NCI-H1092 treated with DMSO at 0.1 percent for 48 hours (cell line): ENCODE data around the gene TRABD.

Source experiments
- DNase-seq: peaks from one replicate; lab custom pipeline; 2025; lab: John Stamatoyannopoulos, UW

The TRABD gene

DNA sequence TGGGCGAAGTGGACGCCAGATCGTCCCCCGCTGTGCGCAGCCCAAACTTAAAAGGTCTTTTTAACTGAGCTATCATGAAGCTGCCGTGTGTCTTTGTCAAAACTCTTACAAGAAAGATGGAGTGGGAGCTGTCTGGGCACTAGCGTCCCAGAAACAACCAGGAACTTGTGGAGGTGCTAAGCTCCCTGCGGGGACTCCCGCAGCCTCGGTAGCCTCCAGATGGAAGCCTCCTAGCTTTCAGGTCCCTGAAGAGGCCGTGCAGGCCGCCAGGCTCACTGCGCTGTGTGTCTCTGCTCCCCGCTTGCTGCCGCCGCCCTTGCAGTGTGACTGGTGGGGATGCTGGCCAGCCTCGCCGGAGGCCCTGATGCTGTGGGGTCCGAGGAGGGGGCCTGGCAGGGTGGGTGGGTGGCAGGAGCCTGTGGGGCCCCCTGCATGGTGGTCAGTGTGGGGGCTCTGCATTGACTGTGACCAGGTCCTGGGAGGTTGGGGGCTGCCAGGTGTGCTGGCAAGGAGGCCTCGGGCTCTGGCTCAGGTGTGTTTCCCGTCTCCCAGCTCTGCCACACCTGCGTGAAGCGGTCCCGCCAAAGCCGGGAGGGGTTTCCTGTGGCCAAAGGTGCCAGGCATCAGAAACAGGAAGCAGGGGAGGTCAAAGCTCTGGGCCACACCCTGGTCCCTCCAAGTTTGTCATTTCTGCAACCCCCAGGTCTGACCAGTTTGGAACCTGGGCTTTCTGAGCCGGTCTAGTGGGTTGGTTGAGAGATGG lies 1.2 kb downstream of the TRABD start:
- no peak for DNase-seq

DNA sequence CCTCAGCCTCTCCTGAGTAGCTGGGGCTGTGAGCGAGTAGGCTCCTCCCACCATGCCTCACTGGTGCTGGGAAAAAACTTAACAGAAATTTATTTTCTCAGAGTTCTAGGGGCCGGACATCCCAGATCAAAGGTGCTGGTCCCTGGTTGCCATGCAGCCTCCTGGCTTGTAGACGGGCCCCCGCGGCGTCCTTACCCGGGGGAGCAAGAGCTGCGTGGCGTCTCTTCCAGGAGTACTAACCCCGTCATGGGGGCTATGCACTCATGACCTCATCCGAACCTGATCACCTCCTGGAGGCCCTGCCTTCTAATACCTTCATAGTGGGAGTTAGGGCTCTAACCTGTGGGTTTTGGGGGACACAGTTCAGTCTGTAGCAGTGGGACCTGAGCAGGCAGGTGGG lies 2.6 kb downstream of the TRABD start:
- DNase-seq, result no peak

- no peak for DNase-seq
Measured at GRCh38 chr22:50189184-50189848, 3.6 kb downstream of the TRABD start.

GRCh38 chr22:50189849-50190181 lies 4.1 kb downstream of the TRABD start:
- no peak for DNase-seq

DNA sequence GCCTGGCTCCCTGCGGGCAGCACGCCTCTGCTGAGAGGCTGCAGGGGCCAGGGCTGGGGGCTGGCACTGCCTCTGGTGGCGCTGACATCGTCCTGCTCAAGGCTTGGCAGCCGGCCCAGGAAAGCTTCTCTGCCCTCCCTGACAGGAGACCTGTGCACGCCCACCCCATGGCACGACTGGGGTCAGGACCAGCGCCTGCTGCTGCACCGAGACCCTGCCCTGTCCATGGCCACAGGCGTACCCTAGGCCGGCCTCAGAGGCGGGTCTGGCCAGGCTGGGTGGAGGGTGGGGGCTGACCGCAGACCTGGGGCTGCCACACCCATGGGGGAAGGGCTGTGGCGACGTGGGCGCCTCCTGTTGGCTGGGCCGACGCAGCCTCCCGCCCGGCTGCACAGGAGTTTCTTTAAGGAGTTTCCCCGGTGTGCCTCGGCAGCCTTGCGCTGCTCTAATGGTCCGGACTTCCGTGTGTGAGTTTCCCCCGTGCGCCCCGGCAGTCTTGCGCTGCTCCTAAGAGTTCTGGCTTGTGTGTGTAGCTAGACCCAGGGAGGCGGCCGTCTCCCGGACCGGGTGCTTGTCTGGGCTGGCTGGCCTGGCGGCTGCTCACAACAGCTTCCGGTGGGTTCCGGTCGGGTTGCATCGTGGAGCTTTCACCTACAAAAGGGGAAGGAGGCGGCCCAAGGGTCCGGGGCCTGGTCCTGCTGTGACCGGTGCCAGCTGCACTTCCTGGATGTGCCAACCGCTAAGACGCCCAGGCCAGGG lies 4.6 kb downstream of the TRABD start:
- DNase-seq, result peak; percentile 32

DNA sequence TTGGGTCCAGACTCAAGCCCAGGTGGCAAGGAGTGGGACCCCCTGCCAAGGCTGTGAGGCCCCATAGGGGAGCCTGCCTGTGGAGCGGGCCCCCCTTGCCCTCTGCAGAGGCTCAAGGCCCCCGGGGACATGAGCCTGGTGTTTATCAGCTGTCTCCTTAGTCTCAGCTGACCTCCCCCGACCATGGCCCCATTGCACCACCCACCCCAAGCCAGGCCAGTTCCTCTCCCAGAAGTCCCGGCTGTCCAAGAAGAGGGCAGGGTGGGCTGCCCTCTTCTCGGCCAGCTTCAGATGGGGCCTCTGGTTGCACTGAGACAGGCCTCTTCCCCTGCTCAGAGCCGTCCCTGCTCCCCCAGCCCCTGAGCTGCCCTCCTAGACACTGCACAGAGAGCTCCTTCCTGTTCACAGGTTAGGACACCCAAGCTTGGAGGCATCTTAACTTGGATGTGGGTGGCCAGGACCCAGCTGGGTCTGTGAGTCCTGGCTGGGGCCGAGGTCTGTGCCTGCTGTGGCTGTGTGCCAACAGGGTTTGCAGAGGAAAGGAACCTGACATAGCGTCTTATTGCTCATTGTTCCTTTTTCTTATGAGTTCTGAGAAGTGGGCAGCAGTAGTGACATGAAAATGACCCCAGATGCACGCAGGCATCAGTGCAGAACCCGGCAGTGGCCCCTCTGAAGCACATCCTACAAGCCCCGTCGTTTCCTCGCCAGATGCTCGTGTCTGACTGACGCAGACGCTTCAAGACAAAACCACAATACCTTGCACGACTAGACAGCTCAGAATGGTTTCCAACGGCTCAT lies 5.4 kb downstream of the TRABD start:
- DNase-seq, result no peak

GRCh38 chr22:50192436-50193204 lies 6.9 kb downstream of the TRABD start:
- DNase-seq, result no peak

- DNase-seq, result no peak
Measured at GRCh38 chr22:50193621-50194020, 7.9 kb downstream of the TRABD start.

GRCh38 chr22:50194037-50194805 lies 8.5 kb downstream of the TRABD start:
- DNase-seq, result no peak

DNA sequence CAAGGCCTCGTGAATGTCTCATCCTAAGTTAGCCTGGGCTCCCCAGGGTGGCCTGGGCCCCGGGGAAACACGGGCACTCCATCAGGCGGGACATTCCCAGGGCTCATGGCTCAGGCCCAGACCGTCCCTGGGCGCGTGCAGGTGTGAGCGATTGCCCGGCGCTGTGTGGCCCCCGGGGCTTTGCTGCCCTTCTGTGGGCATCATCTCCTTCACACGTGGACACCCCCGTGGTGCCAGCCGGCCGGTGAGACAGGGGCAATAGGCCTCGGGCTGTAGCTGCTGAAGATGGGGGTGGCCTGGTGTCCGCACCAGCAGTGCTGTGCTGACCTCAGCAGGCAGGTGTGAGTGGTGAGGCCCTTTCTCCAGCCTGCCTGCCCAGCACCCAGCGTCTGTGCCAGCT lies 10.5 kb downstream of the TRABD start:
- DNase-seq, result no peak

DNA sequence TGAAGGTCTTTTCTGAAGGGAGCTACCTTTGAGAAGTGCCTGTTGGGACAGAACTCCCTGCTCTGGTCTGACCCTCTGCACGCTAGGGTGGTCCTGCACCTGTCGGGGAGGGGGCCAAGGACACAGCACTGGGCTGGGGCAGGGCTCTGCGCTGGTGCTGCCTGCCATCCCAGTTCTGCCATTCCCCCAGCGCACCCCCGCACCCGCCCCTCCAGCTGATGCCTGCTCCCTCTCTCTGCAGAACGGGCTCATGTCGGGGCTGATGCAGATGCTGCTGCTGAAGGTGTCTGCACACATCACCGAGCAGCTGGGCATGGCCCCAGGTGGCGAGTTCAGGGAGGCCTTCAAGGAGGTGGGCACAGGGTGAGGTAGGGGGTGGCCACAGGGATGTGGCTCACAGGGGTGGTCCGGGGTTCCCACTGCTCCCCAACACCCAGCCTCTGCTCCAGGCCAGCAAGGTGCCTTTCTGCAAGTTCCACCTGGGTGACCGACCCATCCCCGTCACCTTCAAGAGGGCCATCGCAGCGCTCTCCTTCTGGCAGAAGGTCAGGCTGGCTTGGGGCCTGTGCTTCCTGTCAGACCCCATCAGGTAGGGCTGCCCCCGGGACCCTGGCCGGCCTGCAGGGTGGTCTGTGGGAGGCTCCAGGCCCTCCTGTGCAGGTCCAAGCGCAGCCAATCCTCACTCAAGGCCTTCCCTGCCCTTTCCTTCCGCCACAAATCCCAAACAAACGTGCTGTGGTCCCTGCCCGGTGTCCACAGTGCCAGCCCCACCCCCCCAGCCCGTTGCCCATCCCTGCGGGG lies 11.5 kb downstream of the TRABD start:
- no peak for DNase-seq

- no peak for DNase-seq
Measured at GRCh38 chr22:50197856-50198623, 12.3 kb downstream of the TRABD start.

DNA sequence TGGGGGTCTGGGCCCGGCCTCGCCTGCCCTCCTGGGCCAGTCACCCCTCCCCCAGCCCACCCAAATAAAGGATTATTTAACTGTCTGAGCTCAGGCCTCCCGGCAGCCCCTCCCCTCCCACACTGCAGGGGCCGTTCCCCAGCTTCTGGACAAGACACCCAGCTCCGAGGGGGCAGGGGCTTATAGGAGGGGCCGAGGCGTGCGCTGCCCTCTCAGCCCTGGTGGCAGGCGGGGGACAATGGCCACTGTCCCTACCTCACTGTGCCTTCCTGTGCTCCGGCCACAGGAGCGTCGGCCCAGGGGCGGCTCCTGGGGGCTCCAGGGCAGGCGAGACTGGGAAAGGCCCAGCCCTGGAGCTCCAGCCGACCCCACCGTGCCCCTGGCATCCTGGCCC lies 12.9 kb downstream of the TRABD start:
- DNase-seq, result no peak

GRCh38 chr22:50199251-50199721 lies 13.6 kb downstream of the TRABD start:
- DNase-seq, result no peak

DNA sequence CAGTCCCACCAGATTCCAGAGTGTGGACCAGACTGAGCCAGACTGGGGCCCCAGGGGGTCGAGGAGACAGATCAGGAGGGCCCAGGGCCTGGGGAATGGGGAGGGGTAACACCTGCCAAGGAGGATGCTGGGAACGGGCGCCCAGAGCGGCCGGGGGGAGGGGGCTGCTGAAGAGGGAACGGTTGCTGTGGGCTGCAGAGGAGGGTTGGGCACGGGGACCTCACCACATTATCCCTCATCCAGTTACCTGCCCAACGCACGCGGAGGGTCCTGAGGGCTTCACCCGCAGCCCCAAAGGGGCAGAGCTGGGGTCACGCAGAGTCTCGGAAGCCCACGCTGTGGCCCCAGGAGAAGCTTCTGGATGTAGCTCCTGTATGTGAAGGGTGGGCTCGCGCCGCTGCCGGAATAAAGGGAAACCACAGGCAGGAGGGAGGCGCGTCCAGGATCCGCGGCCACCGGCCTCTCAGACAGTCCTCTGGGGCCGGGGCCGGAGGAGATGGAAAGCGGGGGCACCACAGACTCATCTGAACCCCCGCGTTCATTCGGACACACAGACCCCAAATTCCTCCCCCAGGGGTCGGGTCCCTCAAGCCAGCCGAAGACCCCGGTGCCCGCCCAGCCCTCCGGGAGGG lies 14.2 kb downstream of the TRABD start:
- DNase-seq, result no peak

- DNase-seq, result peak; percentile 24
Measured at GRCh38 chr22:50200461-50201190, 14.9 kb downstream of the TRABD start, which contains the start of gene SELENOO. Gene SELENOO (plus strand): TSS chr22:50201011. CDS start chr22:50201037, 26 bp downstream.
